CD4-positive, alpha-beta T cell (primary cell): Measurements from ENCODE around the gene SERPINE3. TPM values are rescaled to one million over a fixed set of nuclear protein-coding genes. Genes with fewer than 3 reads are reported as not detected.

Experiments
- ATAC-seq: fragments of 200-7000 bp; cut with Tn5 transposase; one replicate; pipeline ENCODE4 v1.10.0; 2022; ENCODE audit warnings: mild to moderate bottlenecking; ENCODE audit not compliant: poor library complexity
- CTCF ChIA-PET: fragments of 350-600 bp; sonication (Branson Sonifier 250); formaldehyde crosslinking; loops from one replicate; lab custom pipeline; 2021; ENCODE audit warnings: antibody characterized with exemption, inconsistent platforms; lab: Charles Lee
- POLR2A ChIA-PET: fragments of 350-600 bp; sonication (Branson Sonifier 250); formaldehyde crosslinking; loops from one replicate; lab custom pipeline; 2021; ENCODE audit warnings: antibody characterized with exemption, inconsistent platforms; lab: Charles Lee
- DNase-seq, 14 experiments: peaks; one replicate each; pipeline ENCODE4 v3.0.0-alpha.2; 2013 to 2020; ENCODE audit warnings: mixed read lengths in 2 of 14
- H3K27ac ChIP-seq, 2 donors: one replicate each; pipeline versions ENCODE4 v1.5.1 to v1.7.0; 2013; ENCODE audit warnings: low read length in 2 of 2, low read depth in 1 of 2, mild to moderate bottlenecking in 1 of 2
- H3K27me3 ChIP-seq, 2 experiments: 1 replicate in 1 of 2; 2 replicates in 1 of 2; pipeline versions ENCODE4 v1.6.1 to v1.7.0; 2013; ENCODE audit warnings: low read length in 2 of 2, control low read depth in 1 of 2, mild to moderate bottlenecking in 1 of 2, moderate library complexity in 1 of 2; ENCODE audit not compliant: insufficient read depth in 2 of 2, control insufficient read depth in 1 of 2
- H3K36me3 ChIP-seq: one replicate; pipeline ENCODE4 v1.6.1; 2013; ENCODE audit warnings: low read length, control low read depth; ENCODE audit not compliant: insufficient read depth
- H3K4me1 ChIP-seq: one replicate; pipeline ENCODE4 v1.6.1; 2013; ENCODE audit warnings: low read length, control low read depth; ENCODE audit not compliant: insufficient read depth
- H3K4me3 ChIP-seq: one replicate; pipeline ENCODE4 v1.5.1; 2013; ENCODE audit warnings: mild to moderate bottlenecking, low read length, moderate library complexity
- H3K9me3 ChIP-seq, 2 experiments: 1 replicate in 1 of 2; 2 replicates in 1 of 2; pipeline versions ENCODE4 v1.6.1 to v1.7.0; 2013; ENCODE audit warnings: low read length in 2 of 2, mild to moderate bottlenecking in 2 of 2, control low read depth in 1 of 2, moderate library complexity in 1 of 2; ENCODE audit not compliant: control insufficient read depth in 1 of 2, insufficient read depth in 1 of 2
- H3K27ac Mint-ChIP-seq: one replicate; pipeline ENCODE4 v1.8.0; 2020; ENCODE audit warnings: mixed read lengths
- H3K27me3 Mint-ChIP-seq: one replicate; pipeline ENCODE4 v1.8.0; 2021; ENCODE audit warnings: mixed read lengths
- H3K36me3 Mint-ChIP-seq: one replicate; pipeline ENCODE4 v1.8.0; 2021; ENCODE audit warnings: low read depth, mixed read lengths
- H3K4me1 Mint-ChIP-seq: one replicate; pipeline ENCODE4 v1.8.0; 2021; ENCODE audit warnings: low read depth, mixed read lengths
- H3K4me3 Mint-ChIP-seq: one replicate; pipeline ENCODE4 v1.8.0; 2020; ENCODE audit warnings: mild to moderate bottlenecking, mixed read lengths
- H3K9me3 Mint-ChIP-seq: one replicate; pipeline ENCODE4 v1.8.0; 2020; ENCODE audit warnings: mixed read lengths
- CTCF ChIP-seq: fragments of 200-600 bp; IDR thresholded peaks from one replicate; pipeline ENCODE4 v1.8.0; 2022; ENCODE audit warnings: antibody characterized with exemption, mild to moderate bottlenecking
- intact Hi-C, 2 experiments: fragments of 100-400 bp; cut with DNase I in 1 of 2; cut with micrococcal nuclease in 1 of 2; formaldehyde crosslinking; loops; one replicate each; pipeline versions ENCODE4 v1.15.1 to v1.9.0; 2023 to 2025; cut with DNase I, micrococcal nuclease
- total RNA-seq, 174 experiments: library from RNA in 2 of 174; stranded (reverse) in 2 of 174; gene quantifications; one replicate each; pipeline ENCODE4 v1.2.3 and lab custom pipeline; 2021 to 2026

SERPINE3 gene
- total RNA-seq, 2 experiments from 2014 or later, result not detected

GRCh38 chr13:51342706-51343105 lies 3.2 kb downstream of the SERPINE3 start:
- TF ChIP-seq CTCF, result no peak
- intact Hi-C loops, result no loop called here
- Histone ChIP-seq H3K27ac (no peak overlapping the region), H3K36me3 (no peaks in the 10 kb centered on the region), H3K4me3 (no peak overlapping the region), H3K9me3 (no peaks in the 10 kb centered on the region), H3K27me3 (no peaks in the 10 kb centered on the region), H3K4me1 (no peaks in the 10 kb centered on the region)
- no peaks in the 10 kb centered on the region for H3K9me3 Mint-ChIP-seq
- H3K27ac Mint-ChIP-seq, result no peak overlapping the region
- no peaks in the 10 kb centered on the region for H3K27me3 Mint-ChIP-seq
- POLR2A ChIA-PET, result no interaction called here
- DNase-seq (no peak), ATAC-seq (no peak)
- H3K36me3 Mint-ChIP-seq, result no peaks in the 10 kb centered on the region
- CTCF ChIA-PET, result no interaction called here
- no peak overlapping the region for H3K4me3 Mint-ChIP-seq
- no peaks in the 10 kb centered on the region for H3K4me1 Mint-ChIP-seq

GRCh38 chr13:51343475-51343874 lies 4.0 kb downstream of the SERPINE3 start:
- H3K36me3 ChIP-seq, result no peaks in the 10 kb centered on the region

GRCh38 chr13:51346397-51346796 lies 6.9 kb downstream of the SERPINE3 start:
- ATAC-seq, result no peak
- intact Hi-C loops, result no loop called here
- Mint-ChIP-seq H3K9me3 (no peaks in the 10 kb centered on the region), H3K4me1 (no peaks in the 10 kb centered on the region), H3K27me3 (no peaks in the 10 kb centered on the region), H3K27ac (no peak overlapping the region), H3K36me3 (no peaks in the 10 kb centered on the region), H3K4me3 (no peak overlapping the region)
- Histone ChIP-seq H3K27ac (no peak overlapping the region), H3K27me3 (no peaks in the 10 kb centered on the region), H3K4me1 (no peaks in the 10 kb centered on the region), H3K4me3 (no peak overlapping the region), H3K9me3 (no peaks in the 10 kb centered on the region), H3K36me3 (no peaks in the 10 kb centered on the region)
- no peak for TF ChIP-seq CTCF
- POLR2A ChIA-PET, result no interaction called here
- CTCF ChIA-PET, result no interaction called here
- DNase-seq, result no peak

More at GRCh38 chr13:51343475-51343874, 4.0 kb downstream of the SERPINE3 start:
- no peaks in the 10 kb centered on the region for H3K4me1 ChIP-seq
- ChIA-PET CTCF (no interaction called here), POLR2A (no interaction called here)
- Mint-ChIP-seq H3K9me3 (no peaks in the 10 kb centered on the region), H3K36me3 (no peaks in the 10 kb centered on the region), H3K27ac (no peak overlapping the region), H3K27me3 (no peaks in the 10 kb centered on the region), H3K4me1 (no peaks in the 10 kb centered on the region), H3K4me3 (no peak overlapping the region)
- no peak for ATAC-seq
- no peak for DNase-seq
- H3K27ac ChIP-seq, result no peak overlapping the region
- H3K27me3 ChIP-seq, result no peaks in the 10 kb centered on the region
- no peaks in the 10 kb centered on the region for H3K9me3 ChIP-seq
- intact Hi-C loops, result no loop called here
- no peak for TF ChIP-seq CTCF
- no peak overlapping the region for H3K4me3 ChIP-seq
